Activated T-helper 1 cell treated with Interleukin-2 at 50 U/mL for 16 hours (primary cell): Measurements from ENCODE around the gene PRIM2.
"Not testable (repeated sequence)": the region's sequence is repeated elsewhere in the genome, so short reads cannot be mapped to it uniquely, and the experiment has no call there.

Experiments
- DNase-seq: peaks from one replicate; pipeline ENCODE4 v3.0.0-alpha.2; 2020; ENCODE audit warnings: low read depth

Gene PRIM2

GRCh38 chr6:57445790-57446468, 128.5 kb downstream of the PRIM2 start:
- DNase-seq: not testable (repeated sequence)

- DNase-seq: not testable (repeated sequence)
These were observed 132.2 kb downstream of the PRIM2 start for GRCh38 chr6:57449496-57450066.

- DNase-seq: not testable (repeated sequence)
These were observed 142.4 kb downstream of the PRIM2 start for GRCh38 chr6:57459781-57460180.

- not testable (repeated sequence) for DNase-seq
These were observed 143.6 kb downstream of the PRIM2 start for GRCh38 chr6:57461022-57461421.

GRCh38 chr6:57463809-57464208, 146.4 kb downstream of the PRIM2 start:
- not testable (repeated sequence) for DNase-seq

GRCh38 chr6:57465968-57466367, 148.5 kb downstream of the PRIM2 start:
- DNase-seq: not testable (repeated sequence)

- DNase-seq: no peak
These were observed 151.6 kb downstream of the PRIM2 start for GRCh38 chr6:57469072-57469471.

GRCh38 chr6:57470148-57470547, 152.7 kb downstream of the PRIM2 start:
- not testable (repeated sequence) for DNase-seq

- DNase-seq: not testable (repeated sequence)
These were observed 154.0 kb downstream of the PRIM2 start for GRCh38 chr6:57471314-57471864.

GRCh38 chr6:57472861-57473362, 155.5 kb downstream of the PRIM2 start:
- not testable (repeated sequence) for DNase-seq

GRCh38 chr6:57474862-57475475, 157.5 kb downstream of the PRIM2 start:
- DNase-seq: not testable (repeated sequence)

GRCh38 chr6:57475656-57476055, 158.2 kb downstream of the PRIM2 start:
- not testable (repeated sequence) for DNase-seq

GRCh38 chr6:57480194-57480593, 162.8 kb downstream of the PRIM2 start:
- DNase-seq: not testable (repeated sequence)

GRCh38 chr6:57481121-57481520, 163.7 kb downstream of the PRIM2 start:
- not testable (repeated sequence) for DNase-seq

- not testable (repeated sequence) for DNase-seq
These were observed 165.0 kb downstream of the PRIM2 start for GRCh38 chr6:57482471-57482870.

- DNase-seq: not testable (repeated sequence)
These were observed 169.2 kb downstream of the PRIM2 start for GRCh38 chr6:57486494-57487081.

GRCh38 chr6:57488551-57488950, 171.1 kb downstream of the PRIM2 start:
- DNase-seq: not testable (repeated sequence)

- DNase-seq: not testable (repeated sequence)
These were observed 172.5 kb downstream of the PRIM2 start for GRCh38 chr6:57489887-57490286.

- not testable (repeated sequence) for DNase-seq
These were observed 174.4 kb downstream of the PRIM2 start for GRCh38 chr6:57491795-57492194.

GRCh38 chr6:57496251-57496650, 178.8 kb downstream of the PRIM2 start:
- not testable (repeated sequence) for DNase-seq

- not testable (repeated sequence) for DNase-seq
These were observed 183.1 kb downstream of the PRIM2 start for GRCh38 chr6:57500368-57501021.

GRCh38 chr6:57502387-57502786, 185.0 kb downstream of the PRIM2 start:
- not testable (repeated sequence) for DNase-seq
